Epithelial cell of proximal tubule (primary cell): ENCODE results near the gene SLCO4A1. TPM values are rescaled to one million over a fixed set of nuclear protein-coding genes. Genes with fewer than 3 reads are reported as not detected.

Experiments used
- DNase-seq: peaks from one replicate; pipeline ENCODE4 v3.0.0-alpha.2; 2011; ENCODE audit warnings: low read depth
- H3K4me3 ChIP-seq: 2 replicates; pipeline ENCODE4 v1.5.1; 2011; ENCODE audit warnings: low read depth, mild to moderate bottlenecking, low read length
- CTCF ChIP-seq: conservative IDR thresholded peaks from 2 replicates; pipeline ENCODE4 v1.5.1; 2012; ENCODE audit warnings: low read depth, mild to moderate bottlenecking, low read length
- total RNA-seq: library from RNA; depleted of rRNA; stranded (reverse); fragments of >200 nt; gene quantifications from 2 replicates; pipeline ENCODE4 v1.2.3, GENCODE V29; 2015

The SLCO4A1 gene
- total RNA-seq, 1 donor from 2014 or later = 57.3 TPM

GRCh38 chr20:62692176-62692575 is 49.9 kb downstream of the SLCO4A1 start:
- no peak for TF ChIP-seq CTCF
- DNase-seq = no peak
- no peak overlapping the region for H3K4me3 ChIP-seq

- no peak for DNase-seq
- H3K4me3 ChIP-seq = no peak overlapping the region
- TF ChIP-seq CTCF = no peak
These were observed 50.7 kb downstream of the SLCO4A1 start for GRCh38 chr20:62692801-62693523.

GRCh38 chr20:62693524-62693922 is 51.2 kb downstream of the SLCO4A1 start:
- H3K4me3 ChIP-seq = no peak overlapping the region
- TF ChIP-seq CTCF = no peak
- DNase-seq = no peak

GRCh38 chr20:62694106-62694505 is 51.8 kb downstream of the SLCO4A1 start:
- no peak for TF ChIP-seq CTCF
- DNase-seq = no peak

GRCh38 chr20:62694868-62695267 is 52.6 kb downstream of the SLCO4A1 start:
- TF ChIP-seq CTCF = no peak
- no peak overlapping the region for H3K4me3 ChIP-seq
- no peak for DNase-seq

More at GRCh38 chr20:62694106-62694505, 51.8 kb downstream of the SLCO4A1 start:
- no peak overlapping the region for H3K4me3 ChIP-seq

GRCh38 chr20:62695448-62696414 is 53.4 kb downstream of the SLCO4A1 start:
- TF ChIP-seq CTCF = no peak
- no peak overlapping the region for H3K4me3 ChIP-seq
- no peak for DNase-seq
